ENCODE results near the gene TRIM61.
A peak's percentile ranks its signal among the peaks of the same experiment; 100 is the strongest.
"Not testable (repeated sequence)": the region's sequence is repeated elsewhere in the genome, so short reads cannot be mapped to it uniquely, and the experiment has no call there.

TRIM61 gene

GRCh38 chr4:164989471-164989870 lies 12.0 kb upstream of the TRIM61 start:
- DNase-seq (ENCODE audit: extremely low read depth, low read depth): no peak
- H3K4me3 ChIP-seq (replicated peaks; ENCODE audit: low read depth, low read length): no peak overlapping the region
- no peak for TF ChIP-seq CTCF (IDR thresholded peaks at IDR 0.05; ENCODE audit: low read depth, low read length, missing control alignments)

GRCh38 chr4:164971929-164972328 lies 5.5 kb downstream of the TRIM61 start:
- not testable (repeated sequence) for DNase-seq (ENCODE audit: extremely low read depth, low read depth)

GRCh38 chr4:164959896-164960295 lies 17.6 kb downstream of the TRIM61 start:
- no peak for DNase-seq (ENCODE audit: extremely low read depth, low read depth)
- TF ChIP-seq CTCF (IDR thresholded peaks at IDR 0.05; ENCODE audit: low read depth, low read length, missing control alignments): no peak
- H3K4me3 ChIP-seq (replicated peaks; ENCODE audit: low read depth, low read length): no peak overlapping the region

More at GRCh38 chr4:164971929-164972328, 5.5 kb downstream of the TRIM61 start:
- not testable (repeated sequence) for H3K4me3 ChIP-seq (replicated peaks; ENCODE audit: low read depth, low read length)

GRCh38 chr4:164959421-164959820 lies 18.0 kb downstream of the TRIM61 start:
- not testable (repeated sequence) for H3K4me3 ChIP-seq (replicated peaks; ENCODE audit: low read depth, low read length); DNase-seq (ENCODE audit: extremely low read depth, low read depth)

GRCh38 chr4:164956766-164957643 lies 20.5 kb downstream of the TRIM61 start:
- peak overlapping the region; percentile 61 for H3K4me3 ChIP-seq (replicated peaks; ENCODE audit: low read depth, low read length)
- peak; percentile 56 for DNase-seq (ENCODE audit: extremely low read depth, low read depth)
- TF ChIP-seq CTCF (IDR thresholded peaks at IDR 0.05; ENCODE audit: low read depth, low read length, missing control alignments): no peak

GRCh38 chr4:164955107-164955805 lies 22.2 kb downstream of the TRIM61 start:
- no peak overlapping the region for H3K4me3 ChIP-seq (replicated peaks; ENCODE audit: low read depth, low read length)
- TF ChIP-seq CTCF (IDR thresholded peaks at IDR 0.05; ENCODE audit: low read depth, low read length, missing control alignments): no peak
- DNase-seq (ENCODE audit: extremely low read depth, low read depth): no peak

GRCh38 chr4:164952551-164952950 lies 24.9 kb downstream of the TRIM61 start:
- H3K4me3 ChIP-seq (replicated peaks; ENCODE audit: low read depth, low read length): no peak overlapping the region
- DNase-seq (ENCODE audit: extremely low read depth, low read depth): no peak
- no peak for TF ChIP-seq CTCF (IDR thresholded peaks at IDR 0.05; ENCODE audit: low read depth, low read length, missing control alignments)

Data from HFF-Myc (cell line).